Thyroid gland (tissue), 4 donors: Measurements from ENCODE around the gene CCDC157.

Experiments
- POLR2A ChIP-seq, 2 donors: fragments of 450-650 bp; IDR thresholded peaks; one replicate each; pipeline ENCODE4 v1.6.1; 2017; ENCODE audit warnings: antibody characterized with exemption in 2 of 2, mild to moderate bottlenecking in 2 of 2, moderate library complexity in 1 of 2
- TF ChIP-seq, protein P1 (sequence below), 6 experiments: fragments of 200-600 bp in 3 of 6; fragments of 450-650 bp in 3 of 6; sonication (generic) in 3 of 6; IDR thresholded peaks; one replicate each; pipeline ENCODE4 v1.5.1; 2016 to 2019; ENCODE audit warnings: antibody characterized with exemption in 6 of 6, mild to moderate bottlenecking in 2 of 6, inconsistent platforms in 1 of 6, moderate library complexity in 1 of 6

DNA sequence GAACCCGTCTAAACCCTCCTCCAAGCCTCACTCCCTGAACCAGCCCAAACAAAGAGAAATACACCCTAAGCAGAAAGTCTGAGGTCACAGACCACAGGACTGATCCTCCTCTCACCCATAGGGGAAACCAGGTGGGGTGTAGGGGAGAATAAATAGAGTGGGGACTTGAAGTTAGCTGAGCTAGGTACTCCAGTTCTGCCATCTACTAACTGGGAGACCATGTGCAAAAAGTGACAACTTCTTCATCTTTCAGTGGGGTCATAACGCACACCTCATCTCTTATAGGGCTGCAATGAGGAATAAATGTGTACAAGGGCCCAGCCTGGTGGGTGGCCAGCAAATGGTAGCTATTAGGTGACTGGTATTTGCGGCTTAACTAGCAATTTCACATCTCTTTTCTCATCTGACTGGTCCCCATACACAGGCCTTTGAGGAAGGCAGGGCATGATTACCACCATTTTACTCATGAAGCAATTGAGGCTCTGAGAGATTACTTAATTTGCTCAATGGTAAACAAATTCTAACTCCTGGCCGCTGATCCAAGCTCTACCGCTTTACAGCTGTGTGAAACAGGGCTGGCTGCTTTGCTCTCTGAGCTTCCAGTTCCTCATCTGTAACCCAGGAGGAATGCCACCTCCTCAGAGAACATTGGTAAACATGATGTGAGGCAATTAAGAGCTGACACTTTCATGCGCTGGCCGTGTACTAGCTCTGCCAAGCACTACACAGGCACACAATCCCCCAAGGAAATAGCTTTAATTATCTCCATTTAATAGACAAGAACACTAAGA lies 46.7 kb upstream of the CCDC157 start:
- TF ChIP-seq, protein P1, sequence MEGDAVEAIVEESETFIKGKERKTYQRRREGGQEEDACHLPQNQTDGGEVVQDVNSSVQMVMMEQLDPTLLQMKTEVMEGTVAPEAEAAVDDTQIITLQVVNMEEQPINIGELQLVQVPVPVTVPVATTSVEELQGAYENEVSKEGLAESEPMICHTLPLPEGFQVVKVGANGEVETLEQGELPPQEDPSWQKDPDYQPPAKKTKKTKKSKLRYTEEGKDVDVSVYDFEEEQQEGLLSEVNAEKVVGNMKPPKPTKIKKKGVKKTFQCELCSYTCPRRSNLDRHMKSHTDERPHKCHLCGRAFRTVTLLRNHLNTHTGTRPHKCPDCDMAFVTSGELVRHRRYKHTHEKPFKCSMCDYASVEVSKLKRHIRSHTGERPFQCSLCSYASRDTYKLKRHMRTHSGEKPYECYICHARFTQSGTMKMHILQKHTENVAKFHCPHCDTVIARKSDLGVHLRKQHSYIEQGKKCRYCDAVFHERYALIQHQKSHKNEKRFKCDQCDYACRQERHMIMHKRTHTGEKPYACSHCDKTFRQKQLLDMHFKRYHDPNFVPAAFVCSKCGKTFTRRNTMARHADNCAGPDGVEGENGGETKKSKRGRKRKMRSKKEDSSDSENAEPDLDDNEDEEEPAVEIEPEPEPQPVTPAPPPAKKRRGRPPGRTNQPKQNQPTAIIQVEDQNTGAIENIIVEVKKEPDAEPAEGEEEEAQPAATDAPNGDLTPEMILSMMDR (IDR thresholded peaks at IDR 0.05), result peak in 1 of 6 experiments; percentile 13
- no peak for TF ChIP-seq POLR2A (IDR thresholded peaks at IDR 0.05)
